Glutamatergic neuron (in vitro differentiated cells): ENCODE results near the gene EXOC4. TPM values are rescaled to one million over a fixed set of nuclear protein-coding genes. Genes with fewer than 3 reads are reported as not detected.

Experiments
- DNase-seq: peaks from one replicate; pipeline ENCODE4 v3.0.0; 2022
- H3K27ac Mint-ChIP-seq: one replicate; pipeline ENCODE4 v1.8.0; 2020; ENCODE audit warnings: mild to moderate bottlenecking, mixed read lengths, inconsistent platforms; ENCODE audit not compliant: unreplicated experiment
- H3K27me3 Mint-ChIP-seq: one replicate; pipeline ENCODE4 v1.8.0; 2020; ENCODE audit warnings: mild to moderate bottlenecking, moderate library complexity, mixed read lengths, inconsistent platforms; ENCODE audit not compliant: unreplicated experiment
- H3K36me3 Mint-ChIP-seq: one replicate; pipeline ENCODE4 v1.8.0; 2020; ENCODE audit warnings: mild to moderate bottlenecking, mixed read lengths, inconsistent platforms; ENCODE audit not compliant: unreplicated experiment
- H3K4me1 Mint-ChIP-seq: one replicate; pipeline ENCODE4 v1.8.0; 2020; ENCODE audit warnings: mild to moderate bottlenecking, low read depth, mixed read lengths, inconsistent platforms; ENCODE audit not compliant: unreplicated experiment
- H3K4me3 Mint-ChIP-seq: one replicate; pipeline ENCODE4 v1.8.0; 2020; ENCODE audit warnings: mild to moderate bottlenecking, mixed read lengths, inconsistent platforms; ENCODE audit not compliant: unreplicated experiment
- H3K9me3 Mint-ChIP-seq: one replicate; pipeline ENCODE4 v1.8.0; 2020; ENCODE audit warnings: mild to moderate bottlenecking, moderate library complexity, mixed read lengths, inconsistent platforms; ENCODE audit not compliant: unreplicated experiment
- CTCF ChIP-seq: fragments of 200-600 bp; sonication (generic); IDR thresholded peaks from one replicate; pipeline ENCODE4 v1.5.0; 2021; ENCODE audit not compliant: partially characterized antibody, unreplicated experiment
- total RNA-seq: library from RNA; stranded (reverse); fragmentation: NEBNext Ultra II Directional; extraction: Animal tissue kit (Norgen Biotek cat#: 25700); gene quantifications from one replicate; pipeline ENCODE4 v1.2.1, GENCODE V29; 2021; ENCODE audit not compliant: unreplicated experiment

EXOC4 gene
- total RNA-seq, 1 donor from 2014 or later, result 73.8 TPM

- no peaks in the 10 kb centered on the region for H3K36me3 Mint-ChIP-seq
- TF ChIP-seq CTCF, result no peak
- no peak overlapping the region for H3K27ac Mint-ChIP-seq
- DNase-seq, result no peak
- no peaks in the 10 kb centered on the region for H3K27me3 Mint-ChIP-seq
- no peak overlapping the region for H3K4me3 Mint-ChIP-seq
- peaks cover 2% of the 10 kb centered on the region for H3K9me3 Mint-ChIP-seq
- peaks cover 18% of the 10 kb centered on the region for H3K4me1 Mint-ChIP-seq
Observed at GRCh38 chr7:133863362-133864061, 610.6 kb downstream of the EXOC4 start.

- Mint-ChIP-seq H3K4me3 (no peak overlapping the region), H3K36me3 (no peaks in the 10 kb centered on the region)
Observed at GRCh38 chr7:133869556-133869955, 616.7 kb downstream of the EXOC4 start.

GRCh38 chr7:133871757-133872156, 618.9 kb downstream of the EXOC4 start:
- Mint-ChIP-seq H3K9me3 (no peaks in the 10 kb centered on the region), H3K27me3 (no peaks in the 10 kb centered on the region), H3K36me3 (no peaks in the 10 kb centered on the region), H3K4me1 (peaks cover 19% of the 10 kb centered on the region), H3K4me3 (no peak overlapping the region), H3K27ac (no peak overlapping the region)
- DNase-seq, result no peak
- no peak for TF ChIP-seq CTCF

More at GRCh38 chr7:133869556-133869955, 616.7 kb downstream of the EXOC4 start:
- Mint-ChIP-seq H3K27ac (no peak overlapping the region), H3K27me3 (no peaks in the 10 kb centered on the region), H3K9me3 (no peaks in the 10 kb centered on the region), H3K4me1 (peaks cover 19% of the 10 kb centered on the region)
- DNase-seq, result no peak
- TF ChIP-seq CTCF, result no peak

GRCh38 chr7:133873187-133873586, 620.3 kb downstream of the EXOC4 start:
- Mint-ChIP-seq H3K27ac (no peak overlapping the region), H3K4me3 (no peak overlapping the region), H3K36me3 (no peaks in the 10 kb centered on the region), H3K27me3 (no peaks in the 10 kb centered on the region), H3K4me1 (peaks cover 14% of the 10 kb centered on the region), H3K9me3 (no peaks in the 10 kb centered on the region)
- DNase-seq, result no peak
- no peak for TF ChIP-seq CTCF

- Mint-ChIP-seq H3K27ac (no peak overlapping the region), H3K27me3 (no peaks in the 10 kb centered on the region), H3K4me1 (peaks cover 13% of the 10 kb centered on the region), H3K36me3 (no peaks in the 10 kb centered on the region), H3K9me3 (no peaks in the 10 kb centered on the region), H3K4me3 (no peak overlapping the region)
- no peak for TF ChIP-seq CTCF
- DNase-seq, result no peak
Observed at GRCh38 chr7:133873631-133874030, 620.8 kb downstream of the EXOC4 start.
